Measurements from ENCODE around the gene WNT2. TPM values are rescaled to one million over a fixed set of nuclear protein-coding genes. Genes with fewer than 3 reads are reported as not detected.

Gene WNT2
- total and polyA plus RNA-seq, 10 of the 15 experiments (the other 5 are each of a cell fraction or from before 2014, with no cell fraction given), result 0.07 to 0.34 (median 0.19) TPM

GRCh38 chr7:117229350-117229749 lies 93.5 kb downstream of the WNT2 start:
- FAIRE-seq, result no peak
- ChIA-PET SMC1A (ENCODE audit: uncharacterized antibody, unreplicated experiment) (interaction anchor here (0.9 to 5.6 kb wide), 11 partner anchors 8 to 194 kb away, joined by 3 to 53 read pairs (median 6); no protein-coding TSS in a partner anchor), POLR2A (interaction anchor here (1.2 to 1.3 kb wide), 3 partner anchors 10 to 119 kb away, joined by 4 to 6 read pairs (median 5); no protein-coding TSS in a partner anchor), CTCF (interaction anchor here (0.7 to 3.2 kb wide), 8 partner anchors 8 to 157 kb away, joined by 3 to 24 read pairs (median 5); no protein-coding TSS in a partner anchor), RAD21 (ENCODE audit: unreplicated experiment) (interaction anchor here (0.7 to 3.4 kb wide), 7 partner anchors 10 to 118 kb away, joined by 3 to 49 read pairs (median 9); no protein-coding TSS in a partner anchor)
- in situ Hi-C loops (cut with MboI) (no loop called here), intact Hi-C loops (cut with micrococcal nuclease; ENCODE audit: unreplicated experiment) (no loop called here)
- Histone ChIP-seq H3K4me3 (no peak overlapping the region), H3K27me3 (replicated peaks in 1 of 2; ENCODE audit: control insufficient read depth in 2 of 2, insufficient read depth in 2 of 2, low read length in 1 of 2) (no peaks in the 10 kb centered on the region), H3K4me1 (ENCODE audit: control insufficient read depth, insufficient read depth, low read length) (peaks cover 12% of the 10 kb centered on the region), H3K27ac (ENCODE audit: control insufficient read depth, insufficient read depth) (no peak overlapping the region), H4K20me1 (ENCODE audit: control insufficient read depth, insufficient read depth) (no peaks in the 10 kb centered on the region), H3K9me3 (replicated peaks; ENCODE audit: control insufficient read depth, insufficient read depth, low read length) (no peaks in the 10 kb centered on the region; the same call in 1 of the 3 replicates), H3K9ac (ENCODE audit: control insufficient read depth, insufficient read depth, low read length) (no peak overlapping the region), H3K79me2 (ENCODE audit: control insufficient read depth, insufficient read depth, low read length) (no peaks in the 10 kb centered on the region), H3K36me3 (ENCODE audit: control insufficient read depth in 2 of 2, insufficient read depth in 2 of 2, low read length in 1 of 2) (peaks cover 0 to 4% of the 10 kb centered on the region in 2 experiments; a peak in 2 of 4 replicates), H2AFZ (ENCODE audit: control insufficient read depth, low read depth, low read length) (no peak overlapping the region), H3K4me2 (ENCODE audit: control insufficient read depth, insufficient read depth) (no peak overlapping the region)
- BruUV-seq (replicated peaks), result no TSS peak
- 98% methylated on average over 3 of the region's 3 CpGs for WGBS (ENCODE audit: insufficient coverage, insufficient replicate concordance, low lambda C conversion rate, missing lambda C conversion rate)
- ATAC-seq, result no peak
- TF ChIP-seq NFYB (IDR thresholded peaks at IDR 0.05; ENCODE audit: insufficient read depth, low read depth, low read length) (no peak), IKZF2 (IDR thresholded peaks at IDR 0.05) (no peak)
- DNase-seq (ENCODE audit: low read depth, low spot score), result no peak

GRCh38 chr7:117227091-117227490 lies 95.8 kb downstream of the WNT2 start:
- no peak overlapping the region for H3K9ac ChIP-seq (ENCODE audit: control insufficient read depth, insufficient read depth, low read length)
- no peak overlapping the region for H3K4me3 ChIP-seq
- ChIA-PET CTCF (no interaction called here), RAD21 (ENCODE audit: unreplicated experiment) (interaction anchor here (0.9 to 1.0 kb wide), 2 partner anchors 14 to 35 kb away, joined by 4 to 5 read pairs; no protein-coding TSS in a partner anchor), SMC1A (ENCODE audit: uncharacterized antibody, unreplicated experiment) (interaction anchor here (1.6 to 5.6 kb wide), 2 partner anchors 14 to 120 kb away, joined by 5 to 53 read pairs; no protein-coding TSS in a partner anchor), POLR2A (no interaction called here)
- in situ Hi-C loops (cut with MboI) (no loop called here), intact Hi-C loops (cut with micrococcal nuclease; ENCODE audit: unreplicated experiment) (no loop called here)
- no peak for ATAC-seq
- no peaks in the 10 kb centered on the region for H3K27me3 ChIP-seq (replicated peaks in 1 of 2; ENCODE audit: control insufficient read depth in 2 of 2, insufficient read depth in 2 of 2, low read length in 1 of 2)
- H3K4me2 ChIP-seq (ENCODE audit: control insufficient read depth, insufficient read depth), result no peak overlapping the region
- BruUV-seq (replicated peaks), result no TSS peak
- no peaks in the 10 kb centered on the region for H3K9me3 ChIP-seq (replicated peaks; ENCODE audit: control insufficient read depth, insufficient read depth, low read length)
- no peaks in the 10 kb centered on the region for H3K79me2 ChIP-seq (ENCODE audit: control insufficient read depth, insufficient read depth, low read length)
- WGBS (ENCODE audit: insufficient coverage, insufficient replicate concordance, low lambda C conversion rate, missing lambda C conversion rate), result 82% methylated on average over 4 of the region's 4 CpGs
- TF ChIP-seq BCL3 (IDR thresholded peaks at IDR 0.05; ENCODE audit: borderline replicate concordance, insufficient read depth, low read depth, low read length, poor library complexity, severe bottlenecking) (peak; percentile 24), RUNX3 (IDR thresholded peaks at IDR 0.05; ENCODE audit: low read length) (no peak)
- H3K36me3 ChIP-seq (ENCODE audit: control insufficient read depth in 2 of 2, insufficient read depth in 2 of 2, low read length in 1 of 2), result peaks cover 2 to 14% of the 10 kb centered on the region in 2 experiments; a peak in 3 of 4 replicates
- H4K20me1 ChIP-seq (ENCODE audit: control insufficient read depth, insufficient read depth), result no peaks in the 10 kb centered on the region
- H3K27ac ChIP-seq (ENCODE audit: control insufficient read depth, insufficient read depth), result no peak overlapping the region
- FAIRE-seq, result no peak
- H3K4me1 ChIP-seq (ENCODE audit: control insufficient read depth, insufficient read depth, low read length), result peaks cover 12% of the 10 kb centered on the region
- no peak for DNase-seq (ENCODE audit: low read depth, low spot score)
- H2AFZ ChIP-seq (ENCODE audit: control insufficient read depth, low read depth, low read length), result no peak overlapping the region

Data from GM12878 (cell line).